ENCODE results near the gene RIN1. TPM values are rescaled to one million over a fixed set of nuclear protein-coding genes. Genes with fewer than 3 reads are reported as not detected.

The RIN1 gene
- polyA plus RNA-seq, 1 of the 3 experiments (the other 2 are of a cell fraction): 16.9 TPM

- no peak for DNase-seq
- 89% methylated on average over 13 of the region's 14 CpGs for WGBS (ENCODE audit: low lambda C conversion rate)
- H3K27ac ChIP-seq (ENCODE audit: low read depth in 2 of 2, low read length in 1 of 2): peak overlapping the region in 1 of 2 experiments; percentile 1; a peak in 1 of 4 replicates
- no peaks in the 10 kb centered on the region for H3K9me2 ChIP-seq
- TF ChIP-seq FOSL2 (IDR thresholded peaks at IDR 0.05; ENCODE audit: borderline replicate concordance, low read depth): no peak
- TF ChIP-seq TEAD4 (IDR thresholded peaks at IDR 0.05; ENCODE audit: borderline replicate concordance, insufficient read depth): no peak
- no peak for TF ChIP-seq SMC3 (IDR thresholded peaks at IDR 0.05; ENCODE audit: low read depth, low read length)
- TF ChIP-seq SIN3A (IDR thresholded peaks at IDR 0.05; ENCODE audit: borderline replicate concordance, low read depth, low read length): no peak
- TF ChIP-seq EP300 (IDR thresholded peaks at IDR 0.05; ENCODE audit: borderline replicate concordance in 1 of 2, low read depth in 1 of 2, low read length in 1 of 2): no peak
- no peak for TF ChIP-seq RAD21 (IDR thresholded peaks at IDR 0.05; ENCODE audit: low read length)
- no peak for TF ChIP-seq REST (IDR thresholded peaks at IDR 0.05; ENCODE audit: low read depth, low read length)
- no peak for TF ChIP-seq EZH2phosphoT487 (IDR thresholded peaks at IDR 0.05; ENCODE audit: borderline replicate concordance, low read depth)
- TF ChIP-seq RFX5 (IDR thresholded peaks at IDR 0.05; ENCODE audit: low read length): no peak
- TF ChIP-seq NFIC (IDR thresholded peaks at IDR 0.05; ENCODE audit: borderline replicate concordance): no peak
- no peak for TF ChIP-seq RXRA (IDR thresholded peaks at IDR 0.05; ENCODE audit: borderline replicate concordance, low read depth)
- no peak for TF ChIP-seq ZBTB33 (IDR thresholded peaks at IDR 0.05; ENCODE audit: borderline replicate concordance, low read depth)
- TF ChIP-seq PBX3 (IDR thresholded peaks at IDR 0.05): no peak
- TF ChIP-seq ELF1 (IDR thresholded peaks at IDR 0.05): no peak
- no peak for TF ChIP-seq USF1 (IDR thresholded peaks at IDR 0.05; ENCODE audit: borderline replicate concordance, low read depth)
- peaks cover 6 to 14% of the 10 kb centered on the region in 2 experiments; a peak in 2 of 4 replicates for H3K4me1 ChIP-seq (ENCODE audit: control insufficient read depth in 1 of 2, insufficient read depth in 2 of 2, low read depth in 1 of 2, low read length in 1 of 2)
- no peaks in the 10 kb centered on the region for H3F3A ChIP-seq (replicated peaks; ENCODE audit: insufficient read depth)
- CTCF ChIA-PET: interaction anchor here (1.4 to 4.1 kb wide), 5 partner anchors 15 to 54 kb away, joined by 4 to 27 read pairs (median 9); no protein-coding TSS in a partner anchor
- no peak overlapping the region for H3K4me3 ChIP-seq (ENCODE audit: low read depth in 2 of 2, low read length in 1 of 2)
- no peaks in the 10 kb centered on the region for H3K36me3 ChIP-seq (replicated peaks in 1 of 2; ENCODE audit: control insufficient read depth in 1 of 2, insufficient read depth in 2 of 2, low read length in 1 of 2)
- H3K9ac ChIP-seq: no peak overlapping the region
- H3K4me2 ChIP-seq: no peak overlapping the region
- H3K79me2 ChIP-seq (ENCODE audit: insufficient read depth): no peaks in the 10 kb centered on the region
- POLR2A ChIA-PET: interaction anchor here (1.7 kb wide), 1 partner anchor 18 kb away, joined by 4 read pairs; no protein-coding TSS in a partner anchor
- H2AFZ ChIP-seq (ENCODE audit: low read depth): no peak overlapping the region
- no peaks in the 10 kb centered on the region for H4K20me1 ChIP-seq (ENCODE audit: insufficient read depth)
- no peaks in the 10 kb centered on the region for H3K27me3 ChIP-seq (ENCODE audit: insufficient read depth)
- H3K9me3 ChIP-seq: no peaks in the 10 kb centered on the region
Measured at GRCh38 chr11:66365711-66366619, 29.7 kb upstream of the RIN1 start.

All from SK-N-SH (cell line).